ENCODE data around the gene RPEL1. TPM values are rescaled to one million over a fixed set of nuclear protein-coding genes. Genes with fewer than 3 reads are reported as not detected.

RPEL1 gene
- total RNA-seq, 1 donor from 2014 or later = not detected

DNA sequence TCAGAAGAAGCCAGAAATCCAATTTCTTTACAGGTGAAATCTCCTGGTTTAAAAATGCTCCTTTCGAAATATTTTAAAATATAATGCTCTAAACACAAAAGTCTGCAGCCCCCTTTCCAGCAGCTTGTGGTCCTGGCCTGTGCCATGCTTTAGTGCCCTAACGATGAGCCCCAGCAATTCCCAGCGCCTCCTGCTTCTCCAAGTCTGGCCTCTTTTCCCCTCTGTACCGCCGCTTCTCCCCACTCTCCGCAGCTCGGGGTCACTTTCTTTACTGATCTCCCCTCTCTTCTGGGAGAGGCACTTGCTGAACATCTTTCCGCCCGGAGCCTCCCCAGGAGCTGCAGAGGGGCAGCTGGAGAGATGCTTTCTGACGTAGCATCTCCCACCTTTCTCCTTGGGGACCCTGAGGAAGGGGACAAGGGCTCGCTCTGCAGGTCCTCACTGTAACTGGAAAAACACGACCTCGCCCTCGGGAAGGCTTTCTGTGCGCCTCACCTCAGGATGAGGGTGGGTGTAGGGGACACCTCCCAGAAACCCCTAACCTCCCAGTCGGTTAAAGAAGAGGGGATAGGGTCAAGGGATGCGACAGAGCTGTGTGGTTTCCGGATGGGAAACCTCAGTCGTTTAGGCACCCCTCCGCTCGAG lies 30.7 kb downstream of the RPEL1 start:
- no peak for DNase-seq (ENCODE audit: missing footprints)

DNA sequence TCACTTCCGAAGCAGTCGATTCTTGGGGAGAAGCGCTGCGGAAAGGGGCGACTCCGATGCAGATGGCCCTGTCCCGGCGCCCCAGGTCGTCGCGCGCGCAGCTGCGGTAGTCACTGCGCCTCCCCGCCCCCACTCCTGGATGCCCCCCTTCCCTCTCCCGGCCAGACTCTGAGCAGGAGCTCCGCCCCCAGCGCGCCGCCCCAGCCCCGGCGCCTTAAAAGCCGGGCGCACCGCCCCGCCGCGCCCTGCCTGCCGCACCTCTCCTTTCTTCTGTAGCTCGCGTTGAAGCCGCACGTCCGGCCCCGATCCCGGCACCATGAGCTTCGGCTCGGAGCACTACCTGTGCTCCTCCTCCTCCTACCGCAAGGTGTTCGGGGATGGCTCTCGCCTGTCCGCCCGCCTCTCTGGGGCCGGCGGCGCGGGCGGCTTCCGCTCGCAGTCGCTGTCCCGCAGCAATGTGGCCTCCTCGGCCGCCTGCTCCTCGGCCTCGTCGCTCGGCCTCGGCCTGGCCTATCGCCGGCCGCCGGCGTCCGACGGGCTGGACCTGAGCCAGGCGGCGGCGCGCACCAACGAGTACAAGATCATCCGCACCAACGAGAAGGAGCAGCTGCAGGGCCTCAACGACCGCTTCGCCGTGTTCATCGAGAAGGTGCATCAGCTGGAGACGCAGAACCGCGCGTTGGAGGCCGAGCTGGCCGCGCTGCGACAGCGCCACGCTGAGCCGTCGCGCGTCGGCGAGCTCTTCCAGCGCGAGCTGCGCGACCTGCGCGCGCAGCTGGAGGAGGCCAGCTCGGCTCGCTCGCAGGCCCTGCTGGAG lies 31.4 kb downstream of the RPEL1 start, which contains the start of gene INA:
INA (plus strand) TSS at position 243 of the 817 bp plus-strand sequence; CDS start at position 317, 74 bp downstream.
- ATAC-seq = no peak
- DNase-seq (ENCODE audit: missing footprints) = no peak
- intact Hi-C loops (cut with DNase I) = no loop called here

More for the DNA sequence above, 30.7 kb downstream of the RPEL1 start:
- no peak for ATAC-seq
- intact Hi-C loops (cut with DNase I) = no loop called here

DNA sequence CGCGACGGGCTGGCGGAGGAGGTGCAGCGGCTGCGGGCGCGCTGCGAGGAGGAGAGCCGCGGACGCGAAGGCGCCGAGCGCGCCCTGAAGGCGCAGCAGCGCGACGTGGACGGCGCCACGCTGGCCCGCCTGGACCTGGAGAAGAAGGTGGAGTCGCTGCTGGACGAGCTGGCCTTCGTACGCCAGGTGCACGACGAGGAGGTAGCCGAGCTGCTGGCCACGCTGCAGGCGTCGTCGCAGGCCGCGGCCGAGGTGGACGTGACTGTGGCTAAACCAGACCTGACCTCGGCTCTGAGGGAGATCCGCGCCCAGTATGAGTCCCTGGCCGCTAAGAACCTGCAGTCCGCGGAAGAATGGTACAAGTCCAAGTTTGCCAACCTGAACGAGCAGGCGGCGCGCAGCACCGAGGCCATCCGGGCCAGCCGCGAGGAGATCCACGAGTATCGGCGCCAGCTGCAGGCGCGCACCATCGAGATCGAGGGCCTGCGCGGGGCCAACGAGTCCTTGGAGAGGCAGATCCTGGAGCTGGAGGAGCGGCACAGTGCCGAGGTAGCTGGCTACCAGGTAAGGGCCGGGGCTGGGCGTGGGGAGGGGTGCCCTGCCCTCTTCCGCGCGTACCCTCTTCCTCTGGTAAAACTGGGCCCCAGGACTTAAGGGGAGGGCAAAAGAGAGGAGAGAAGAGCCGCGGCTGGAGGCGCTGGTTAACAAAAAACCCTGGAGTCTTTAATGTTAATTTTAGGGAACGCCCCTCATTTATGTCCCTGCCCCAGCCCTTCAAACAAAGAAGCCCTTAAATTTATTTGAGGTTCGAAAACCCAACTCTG lies 32.2 kb downstream of the RPEL1 start:
- intact Hi-C loops (cut with DNase I) = no loop called here
- ATAC-seq = no peak
- no peak for DNase-seq (ENCODE audit: missing footprints)

DNA sequence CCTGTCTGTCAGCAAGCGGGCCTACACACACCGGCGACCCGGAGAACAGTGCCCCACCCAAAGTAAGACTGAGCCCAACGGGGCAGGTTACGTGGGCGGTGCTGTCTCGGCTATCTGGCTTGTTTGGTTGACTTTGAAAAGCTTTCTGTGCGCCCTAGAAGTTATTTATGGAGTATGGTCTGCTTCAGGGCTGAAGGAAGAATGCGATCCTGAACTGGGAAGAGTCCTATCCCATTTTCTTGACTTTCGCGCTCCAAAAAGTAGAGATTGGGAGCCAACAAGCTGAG lies 32.8 kb downstream of the RPEL1 start:
- no peak for ATAC-seq
- intact Hi-C loops (cut with DNase I) = no loop called here
- no peak for DNase-seq (ENCODE audit: missing footprints)

DNA sequence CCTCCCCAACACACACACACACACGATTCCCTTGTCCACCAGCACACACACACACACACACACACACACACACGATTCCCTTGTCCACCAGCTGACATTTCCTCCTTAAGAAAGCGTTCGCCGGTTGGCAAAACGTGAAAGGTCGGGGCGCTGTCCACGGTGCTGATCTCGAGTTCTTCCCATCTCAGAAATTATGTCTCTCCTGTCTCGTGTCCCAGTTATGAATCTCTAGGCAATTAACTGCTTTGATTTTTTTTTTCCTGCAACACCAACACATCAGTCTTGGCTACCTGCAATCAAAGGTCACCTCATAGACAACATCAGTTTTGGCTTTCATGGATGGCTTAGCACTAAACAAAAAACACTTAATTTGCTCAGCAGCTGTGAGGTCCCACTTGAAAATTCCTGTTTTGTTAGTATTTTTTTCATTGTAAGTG lies 33.2 kb downstream of the RPEL1 start:
- DNase-seq (ENCODE audit: missing footprints) (no peak), ATAC-seq (no peak)
- intact Hi-C loops (cut with DNase I) = no loop called here

DNA sequence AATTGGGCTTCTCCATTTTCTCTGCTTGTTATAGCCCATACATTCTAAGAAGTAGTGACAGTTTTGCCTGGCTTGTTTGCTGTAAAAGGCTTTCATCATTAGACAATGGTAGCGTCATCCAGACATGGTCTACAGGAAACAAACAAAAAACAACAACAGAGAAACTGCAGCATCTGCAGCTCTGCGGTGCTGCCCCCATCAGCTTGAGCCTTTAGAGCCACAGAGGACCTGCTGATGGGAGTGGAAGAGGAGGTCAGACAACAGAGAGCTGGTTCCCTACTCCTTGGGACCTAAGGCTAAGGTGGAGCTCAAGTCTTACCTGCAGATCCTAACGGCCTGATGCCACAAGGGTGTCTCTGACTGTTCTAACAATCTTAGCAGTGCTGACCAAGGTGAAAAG lies 34.3 kb downstream of the RPEL1 start:
- no peak for DNase-seq (ENCODE audit: missing footprints)
- no peak for ATAC-seq
- intact Hi-C loops (cut with DNase I) = no loop called here

DNA sequence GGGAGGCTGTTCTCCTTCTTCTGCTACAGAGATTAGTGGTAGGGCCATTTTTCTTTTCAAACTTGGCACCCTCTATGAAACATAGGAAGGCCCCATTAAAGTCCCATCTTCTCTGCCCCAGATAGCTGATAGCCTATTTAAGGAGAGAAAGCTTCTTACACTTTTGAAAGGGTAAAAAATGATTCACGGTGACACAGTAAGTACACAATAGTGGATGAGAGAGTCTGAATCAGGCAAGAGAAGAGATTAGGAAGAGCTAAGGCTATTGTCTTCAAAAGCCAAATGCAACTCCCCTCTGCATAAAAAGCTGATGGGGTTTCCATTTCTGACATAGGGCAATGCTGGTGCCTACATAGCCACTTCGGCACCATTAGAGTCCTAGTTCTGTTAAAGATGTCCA lies 34.8 kb downstream of the RPEL1 start:
- ATAC-seq (no peak), DNase-seq (ENCODE audit: missing footprints) (no peak)
- intact Hi-C loops (cut with DNase I) = no loop called here

DNA sequence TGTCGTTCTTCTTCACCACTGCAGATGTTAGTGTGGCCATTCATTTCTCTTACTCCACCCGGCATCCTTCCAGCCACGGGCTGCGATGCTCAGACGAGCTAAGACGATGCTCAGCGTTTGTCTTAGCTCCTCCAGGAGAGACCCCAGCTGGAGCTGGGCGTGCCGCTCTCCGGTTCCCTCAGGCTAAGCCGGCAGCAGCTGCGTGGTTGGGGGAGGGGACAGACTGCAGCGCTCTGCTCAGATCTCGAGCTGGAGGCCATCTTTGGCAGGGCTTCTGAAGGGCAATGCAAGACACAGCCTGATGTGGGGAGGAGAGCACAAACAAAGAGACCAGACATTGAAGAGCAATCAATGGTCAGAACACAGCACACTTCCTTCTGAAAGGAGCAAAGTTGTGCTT lies 36.1 kb downstream of the RPEL1 start:
- ATAC-seq (no peak), DNase-seq (ENCODE audit: missing footprints) (no peak)
- intact Hi-C loops (cut with DNase I) = no loop called here

DNA sequence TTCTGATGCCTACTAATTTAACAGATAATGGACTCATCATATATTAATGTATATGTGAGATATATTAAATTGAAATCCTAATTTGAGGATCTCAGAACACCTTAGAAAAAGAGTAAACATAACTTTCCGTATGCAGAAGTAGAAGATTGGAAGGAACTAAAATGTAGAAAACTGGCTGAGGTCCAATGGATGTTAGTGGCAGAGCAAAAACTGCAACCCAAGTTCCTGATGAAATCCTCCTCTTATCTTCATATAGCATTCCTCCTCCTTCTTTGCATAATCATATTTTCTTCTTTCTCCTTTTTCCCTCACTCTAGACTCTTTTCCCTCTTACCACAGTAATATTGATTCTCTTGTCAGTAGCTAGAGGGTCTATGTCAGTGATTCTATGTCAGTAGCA lies 37.3 kb downstream of the RPEL1 start:
- intact Hi-C loops (cut with DNase I) = no loop called here
- ATAC-seq = no peak
- no peak for DNase-seq (ENCODE audit: missing footprints)

DNA sequence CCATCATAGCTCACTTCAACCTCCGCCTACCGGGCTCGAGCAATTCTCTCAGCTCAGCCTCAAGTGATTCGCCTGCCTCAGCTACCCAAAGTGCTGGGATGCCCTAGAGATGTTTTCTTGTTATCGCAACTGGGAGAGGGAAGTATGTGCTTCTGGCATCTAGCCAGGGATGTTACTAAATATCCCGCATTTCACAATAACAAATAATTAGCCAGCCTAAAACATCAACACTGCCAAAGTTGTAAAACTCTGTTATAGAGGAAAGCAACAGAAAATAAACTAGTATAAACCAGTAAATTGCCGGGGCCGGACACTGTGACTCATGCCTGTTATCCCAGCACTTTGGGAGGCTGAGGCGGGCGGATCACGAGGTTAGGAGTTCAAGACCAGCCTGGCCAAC lies 38.5 kb downstream of the RPEL1 start:
- ATAC-seq (no peak), DNase-seq (ENCODE audit: missing footprints) (no peak)
- intact Hi-C loops (cut with DNase I) = no loop called here

DNA sequence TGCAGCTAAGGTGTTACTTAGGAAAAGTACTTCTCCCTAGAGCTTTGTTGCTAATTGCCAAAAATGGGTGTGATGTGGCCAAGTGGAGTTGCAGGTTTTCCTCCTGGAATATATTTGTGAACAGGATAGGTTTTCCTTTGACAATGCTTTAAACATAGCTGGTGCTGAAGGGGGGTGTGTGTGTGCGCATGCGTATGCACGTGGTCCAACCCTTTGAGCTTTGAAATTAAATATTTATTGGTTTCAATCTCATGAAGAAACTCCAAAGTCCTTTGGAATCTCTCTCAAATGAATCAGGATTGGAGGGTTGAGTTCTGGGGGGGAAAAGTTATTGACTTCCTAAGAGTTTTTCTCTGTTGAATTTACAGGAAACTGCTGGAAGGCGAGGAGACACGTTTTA lies 42.3 kb downstream of the RPEL1 start:
- intact Hi-C loops (cut with DNase I) = no loop called here

DNA sequence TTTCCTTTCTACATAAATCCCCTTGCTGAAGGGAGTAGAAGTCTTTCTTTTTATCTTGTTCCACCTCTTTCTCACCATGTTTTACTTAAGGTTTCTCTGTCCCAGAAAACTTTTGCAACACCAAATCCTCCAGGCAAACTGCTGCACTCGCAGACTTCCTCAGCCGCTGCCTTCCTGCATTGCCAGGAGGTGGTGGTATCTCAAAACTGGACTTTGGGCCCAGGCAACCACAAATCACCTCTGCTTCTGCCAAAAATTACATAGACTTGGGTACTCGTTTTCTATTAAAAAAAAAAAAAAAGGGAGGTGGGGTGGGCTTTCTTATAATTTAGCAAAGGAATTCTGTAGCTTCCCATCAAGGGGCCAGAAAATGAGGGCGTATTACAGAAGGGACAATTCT lies 45.9 kb downstream of the RPEL1 start:
- ATAC-seq (no peak), DNase-seq (ENCODE audit: missing footprints) (no peak)
- intact Hi-C loops (cut with DNase I) = no loop called here

More for the DNA sequence above, 42.3 kb downstream of the RPEL1 start:
- no peak for ATAC-seq
- no peak for DNase-seq (ENCODE audit: missing footprints)

DNA sequence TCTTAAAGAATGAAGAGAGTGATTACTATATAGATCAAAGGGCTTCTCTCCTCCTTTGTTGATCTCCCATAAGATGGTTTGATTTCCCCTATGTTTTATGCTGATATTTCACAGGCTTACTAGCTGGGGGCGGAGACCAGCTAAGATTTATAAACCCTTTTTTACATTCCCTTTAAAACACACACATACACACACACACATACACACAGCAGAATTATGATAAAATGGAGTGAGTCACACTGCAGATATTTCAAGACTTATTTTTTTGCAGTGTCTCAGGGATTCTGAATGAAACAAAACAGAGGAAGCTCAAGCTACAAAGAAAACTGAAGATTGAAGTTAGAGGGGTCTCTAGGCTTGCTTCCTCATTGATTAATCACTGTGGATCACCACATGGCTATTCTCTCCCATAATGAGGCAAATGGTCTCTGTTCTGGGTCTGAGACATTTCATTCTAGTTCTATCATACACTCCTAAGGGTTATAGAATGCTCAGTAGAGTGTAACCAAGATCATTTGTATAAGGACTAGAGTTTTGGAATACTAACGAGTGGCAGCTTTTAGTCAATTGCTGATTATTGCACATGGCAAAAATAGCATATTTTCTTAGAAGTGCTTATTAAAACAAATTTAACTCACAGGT lies 49.8 kb downstream of the RPEL1 start:
- intact Hi-C loops (cut with DNase I) = no loop called here
- ATAC-seq (no peak), DNase-seq (ENCODE audit: missing footprints) (no peak)

Other genes with a start within 250 kb of the RPEL1 start
- gene NT5C2, start 52.6 kb upstream of the RPEL1 start, total RNA-seq = 52.3 TPM
- gene INA, start 31.3 kb downstream of the RPEL1 start, total RNA-seq = not detected
- gene PCGF6, start 105.3 kb downstream of the RPEL1 start, total RNA-seq = 6.2 TPM
- gene TAF5, start 122.1 kb downstream of the RPEL1 start, total RNA-seq = 3.1 TPM
- 1,179 TPM for gene ATP5MK, start 150.6 kb downstream of the RPEL1 start, total RNA-seq
- gene PDCD11, start 150.7 kb downstream of the RPEL1 start, total RNA-seq = 12.1 TPM
- 15.2 TPM for gene CALHM2, start 206.5 kb downstream of the RPEL1 start, total RNA-seq
- gene CALHM1, start 213.0 kb downstream of the RPEL1 start, total RNA-seq = not detected
- gene CALHM3, start 233.4 kb downstream of the RPEL1 start, total RNA-seq = not detected
- gene NEURL1, start 247.8 kb downstream of the RPEL1 start, total RNA-seq = 0.05 TPM